ENCODE measurements around the gene UQCC5. TPM values are rescaled to one million over a fixed set of nuclear protein-coding genes. Genes with fewer than 3 reads are reported as not detected.

UQCC5 gene
- total RNA-seq, 1 experiment from 2014 or later = 37.8 TPM

DNA sequence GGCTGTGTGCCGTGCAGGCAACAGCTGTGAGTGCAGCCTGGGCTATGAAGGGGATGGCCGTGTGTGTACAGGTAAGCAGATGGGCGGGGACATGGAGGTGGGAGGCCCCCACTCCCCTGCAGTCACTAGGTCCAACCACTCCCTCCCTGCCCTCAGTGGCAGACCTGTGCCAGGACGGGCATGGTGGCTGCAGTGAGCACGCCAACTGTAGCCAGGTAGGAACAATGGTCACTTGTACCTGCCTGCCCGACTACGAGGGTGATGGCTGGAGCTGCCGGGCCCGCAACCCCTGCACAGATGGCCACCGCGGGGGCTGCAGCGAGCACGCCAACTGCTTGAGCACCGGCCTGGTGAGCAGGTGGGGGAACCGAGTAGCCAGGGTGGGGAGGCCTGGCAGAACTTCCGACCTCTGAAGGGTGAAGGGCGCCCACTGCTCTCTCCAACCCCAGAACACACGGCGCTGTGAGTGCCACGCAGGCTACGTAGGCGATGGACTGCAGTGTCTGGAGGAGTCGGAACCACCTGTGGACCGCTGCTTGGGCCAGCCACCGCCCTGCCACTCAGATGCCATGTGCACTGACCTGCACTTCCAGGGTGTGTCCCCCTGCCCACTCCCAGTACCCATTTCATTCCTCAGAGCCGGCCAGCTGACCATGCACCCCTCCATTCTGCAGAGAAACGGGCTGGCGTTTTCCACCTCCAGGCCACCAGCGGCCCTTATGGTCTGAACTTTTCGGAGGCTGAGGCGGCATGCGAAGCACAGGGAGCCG is 14.3 kb upstream of the UQCC5 start (continued):
- TF ChIP-seq, protein P1, sequence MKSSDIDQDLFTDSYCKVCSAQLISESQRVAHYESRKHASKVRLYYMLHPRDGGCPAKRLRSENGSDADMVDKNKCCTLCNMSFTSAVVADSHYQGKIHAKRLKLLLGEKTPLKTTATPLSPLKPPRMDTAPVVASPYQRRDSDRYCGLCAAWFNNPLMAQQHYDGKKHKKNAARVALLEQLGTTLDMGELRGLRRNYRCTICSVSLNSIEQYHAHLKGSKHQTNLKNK (CRISPR knock-in tag; IDR thresholded peaks at IDR 0.05) = no peak
- TF ChIP-seq, protein P2, sequence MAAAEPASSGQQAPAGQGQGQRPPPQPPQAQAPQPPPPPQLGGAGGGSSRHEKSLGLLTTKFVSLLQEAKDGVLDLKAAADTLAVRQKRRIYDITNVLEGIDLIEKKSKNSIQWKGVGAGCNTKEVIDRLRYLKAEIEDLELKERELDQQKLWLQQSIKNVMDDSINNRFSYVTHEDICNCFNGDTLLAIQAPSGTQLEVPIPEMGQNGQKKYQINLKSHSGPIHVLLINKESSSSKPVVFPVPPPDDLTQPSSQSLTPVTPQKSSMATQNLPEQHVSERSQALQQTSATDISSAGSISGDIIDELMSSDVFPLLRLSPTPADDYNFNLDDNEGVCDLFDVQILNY (CRISPR knock-in tag; IDR thresholded peaks at IDR 0.05) = no peak
- TF ChIP-seq ERG (CRISPR knock-in tag; IDR thresholded peaks at IDR 0.05) = no peak
- no peak for TF ChIP-seq RELA (CRISPR knock-in tag; IDR thresholded peaks at IDR 0.05; ENCODE audit: borderline replicate concordance)
- no peak for TF ChIP-seq CBFB (CRISPR knock-in tag; IDR thresholded peaks at IDR 0.05; ENCODE audit: low read depth)
- TF ChIP-seq ZNF317 (CRISPR knock-in tag; IDR thresholded peaks at IDR 0.05; ENCODE audit: borderline replicate concordance, low read depth) = no peak

- Mint-ChIP-seq H3K27ac (no peak overlapping the region), H3K9me3 (no peaks in the 10 kb centered on the region), H3K36me3 (peaks cover 27% of the 10 kb centered on the region), H3K4me1 (peaks cover 7% of the 10 kb centered on the region), H3K4me3 (no peak overlapping the region), H3K27me3 (ENCODE audit: low read depth) (no peaks in the 10 kb centered on the region; the same call in 1 of the 2 replicates)
- DNase-seq (ENCODE audit: low spot score) = no peak
- POLR2A ChIA-PET = interaction anchor here (0.6 kb wide), 1 partner anchor 25 kb away, joined by 4 read pairs; no protein-coding TSS in a partner anchor
- ATAC-seq = no peak
- no peak for TF ChIP-seq TCF7 (CRISPR knock-in tag; IDR thresholded peaks at IDR 0.05; ENCODE audit: low read depth)
- TF ChIP-seq NFATC4 (CRISPR knock-in tag; IDR thresholded peaks at IDR 0.05) = 0 out of 2 replicates have a peak, but pooled peaks have one; percentile 53
- CTCF ChIA-PET = interaction anchor here (0.6 to 0.9 kb wide), 2 partner anchors 95 to 1649 kb away, joined by 3 read pairs; no protein-coding TSS in a partner anchor
These were observed 13.7 kb upstream of the UQCC5 start for GRCh38 chr3:52522651-52523251.

- H3K4me3 Mint-ChIP-seq = no peak overlapping the region
- no peaks in the 10 kb centered on the region; the same call in 1 of the 2 replicates for H3K27me3 Mint-ChIP-seq (ENCODE audit: low read depth)
- ChIA-PET POLR2A (interaction anchor here (0.6 kb wide), 1 partner anchor 18 kb away, joined by 3 read pairs; no protein-coding TSS in a partner anchor), CTCF (interaction anchor here (0.6 to 0.9 kb wide), 2 partner anchors 96 to 1650 kb away, joined by 3 read pairs; no protein-coding TSS in a partner anchor)
- peaks cover 32% of the 10 kb centered on the region for H3K36me3 Mint-ChIP-seq
- 0 out of 2 replicates have a peak, but pooled peaks have one; percentile 11 for TF ChIP-seq IRF1 (CRISPR knock-in tag; IDR thresholded peaks at IDR 0.05)
- TF ChIP-seq, protein P3, sequence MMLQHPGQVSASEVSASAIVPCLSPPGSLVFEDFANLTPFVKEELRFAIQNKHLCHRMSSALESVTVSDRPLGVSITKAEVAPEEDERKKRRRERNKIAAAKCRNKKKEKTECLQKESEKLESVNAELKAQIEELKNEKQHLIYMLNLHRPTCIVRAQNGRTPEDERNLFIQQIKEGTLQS (CRISPR knock-in tag; conservative IDR thresholded peaks at IDR 0.05) = no peak
- no peaks in the 10 kb centered on the region for H3K9me3 Mint-ChIP-seq
- peak overlapping the region; percentile 83; the same call in 1 of the 2 replicates for H3K27ac Mint-ChIP-seq
- no peak for ATAC-seq
- 0 out of 2 replicates have a peak, but pooled peaks cover 3% of the 10 kb centered on the region for H3K4me1 Mint-ChIP-seq
- no peak for DNase-seq (ENCODE audit: low spot score)
These were observed 12.8 kb upstream of the UQCC5 start for GRCh38 chr3:52523386-52524257.

GRCh38 chr3:52524258-52524751 is 12.1 kb upstream of the UQCC5 start:
- Mint-ChIP-seq H3K27ac (peak overlapping the region; percentile 38; the same call in 1 of the 2 replicates), H3K4me3 (no peak overlapping the region), H3K36me3 (peaks cover 38% of the 10 kb centered on the region), H3K27me3 (ENCODE audit: low read depth) (no peaks in the 10 kb centered on the region; the same call in 1 of the 2 replicates), H3K9me3 (no peaks in the 10 kb centered on the region), H3K4me1 (no peaks in the 10 kb centered on the region)
- ChIA-PET POLR2A (no interaction called here), CTCF (no interaction called here)
- ATAC-seq (no peak), DNase-seq (ENCODE audit: low spot score) (no peak)
- no peak for TF ChIP-seq CDX4 (CRISPR knock-in tag; IDR thresholded peaks at IDR 0.05; ENCODE audit: borderline replicate concordance)
- no peak for TF ChIP-seq SOX15 (CRISPR knock-in tag; IDR thresholded peaks at IDR 0.05)
- TF ChIP-seq, protein P4, sequence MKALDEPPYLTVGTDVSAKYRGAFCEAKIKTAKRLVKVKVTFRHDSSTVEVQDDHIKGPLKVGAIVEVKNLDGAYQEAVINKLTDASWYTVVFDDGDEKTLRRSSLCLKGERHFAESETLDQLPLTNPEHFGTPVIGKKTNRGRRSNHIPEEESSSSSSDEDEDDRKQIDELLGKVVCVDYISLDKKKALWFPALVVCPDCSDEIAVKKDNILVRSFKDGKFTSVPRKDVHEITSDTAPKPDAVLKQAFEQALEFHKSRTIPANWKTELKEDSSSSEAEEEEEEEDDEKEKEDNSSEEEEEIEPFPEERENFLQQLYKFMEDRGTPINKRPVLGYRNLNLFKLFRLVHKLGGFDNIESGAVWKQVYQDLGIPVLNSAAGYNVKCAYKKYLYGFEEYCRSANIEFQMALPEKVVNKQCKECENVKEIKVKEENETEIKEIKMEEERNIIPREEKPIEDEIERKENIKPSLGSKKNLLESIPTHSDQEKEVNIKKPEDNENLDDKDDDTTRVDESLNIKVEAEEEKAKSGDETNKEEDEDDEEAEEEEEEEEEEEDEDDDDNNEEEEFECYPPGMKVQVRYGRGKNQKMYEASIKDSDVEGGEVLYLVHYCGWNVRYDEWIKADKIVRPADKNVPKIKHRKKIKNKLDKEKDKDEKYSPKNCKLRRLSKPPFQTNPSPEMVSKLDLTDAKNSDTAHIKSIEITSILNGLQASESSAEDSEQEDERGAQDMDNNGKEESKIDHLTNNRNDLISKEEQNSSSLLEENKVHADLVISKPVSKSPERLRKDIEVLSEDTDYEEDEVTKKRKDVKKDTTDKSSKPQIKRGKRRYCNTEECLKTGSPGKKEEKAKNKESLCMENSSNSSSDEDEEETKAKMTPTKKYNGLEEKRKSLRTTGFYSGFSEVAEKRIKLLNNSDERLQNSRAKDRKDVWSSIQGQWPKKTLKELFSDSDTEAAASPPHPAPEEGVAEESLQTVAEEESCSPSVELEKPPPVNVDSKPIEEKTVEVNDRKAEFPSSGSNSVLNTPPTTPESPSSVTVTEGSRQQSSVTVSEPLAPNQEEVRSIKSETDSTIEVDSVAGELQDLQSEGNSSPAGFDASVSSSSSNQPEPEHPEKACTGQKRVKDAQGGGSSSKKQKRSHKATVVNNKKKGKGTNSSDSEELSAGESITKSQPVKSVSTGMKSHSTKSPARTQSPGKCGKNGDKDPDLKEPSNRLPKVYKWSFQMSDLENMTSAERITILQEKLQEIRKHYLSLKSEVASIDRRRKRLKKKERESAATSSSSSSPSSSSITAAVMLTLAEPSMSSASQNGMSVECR (CRISPR knock-in tag; IDR thresholded peaks at IDR 0.05; ENCODE audit: borderline replicate concordance) = no peak
- TF ChIP-seq TEAD4 (CRISPR knock-in tag; IDR thresholded peaks at IDR 0.05) = no peak
- TF ChIP-seq ZNF317 (CRISPR knock-in tag; IDR thresholded peaks at IDR 0.05; ENCODE audit: borderline replicate concordance, low read depth) = no peak
- TF ChIP-seq NFYB (CRISPR knock-in tag; conservative IDR thresholded peaks at IDR 0.05; ENCODE audit: low read depth) = no peak
